Vagina (tissue), 2 donors: ENCODE results near the gene NEUROD2. TPM values are rescaled to one million over a fixed set of nuclear protein-coding genes. Genes with fewer than 3 reads are reported as not detected.

Source experiments
- DNase-seq, 2 donors: peaks; one replicate each; pipeline ENCODE4 v3.0.0-alpha.2; 2017; ENCODE audit errors: extremely low spot score in 2 of 2
- H3K27ac ChIP-seq: fragments of 200-600 bp; sonication (generic); one replicate; pipeline ENCODE4 v1.5.1; 2019
- H3K27me3 ChIP-seq: fragments of 200-600 bp; sonication (generic); one replicate; pipeline ENCODE4 v1.5.1; 2019
- H3K36me3 ChIP-seq, 2 donors: fragments of 200-600 bp; sonication (generic); one replicate each; pipeline ENCODE4 v1.5.1; 2017 to 2019
- H3K4me1 ChIP-seq: fragments of 200-600 bp; sonication (generic); one replicate; pipeline ENCODE4 v1.5.1; 2019
- H3K4me3 ChIP-seq, 2 donors: fragments of 200-600 bp; sonication (generic); 1 replicate in 1 of 2; 2 replicates in 1 of 2; pipeline ENCODE4 v1.5.1; 2016 to 2019
- H3K9me3 ChIP-seq: fragments of 200-600 bp; sonication (generic); one replicate; pipeline ENCODE4 v1.5.1; 2019
- CTCF ChIP-seq, 3 experiments: fragments of 450-650 bp in 2 of 3; fragments of 200-600 bp in 1 of 3; sonication (generic) in 1 of 3; IDR thresholded peaks; one replicate each; pipeline ENCODE4 v1.5.1; 2017 to 2019; ENCODE audit warnings: antibody characterized with exemption in 3 of 3, mild to moderate bottlenecking in 2 of 3, moderate library complexity in 2 of 3
- POLR2A ChIP-seq, 2 donors: fragments of 450-650 bp; IDR thresholded peaks; one replicate each; pipeline ENCODE4 v1.6.1; 2017; ENCODE audit warnings: antibody characterized with exemption in 2 of 2, mild to moderate bottlenecking in 2 of 2, moderate library complexity in 2 of 2
- POLR2AphosphoS5 ChIP-seq, 2 donors: sonication (generic); formaldehyde crosslinking; IDR thresholded peaks; one replicate each; pipeline ENCODE4 v1.9.0; 2017; ENCODE audit warnings: antibody characterized with exemption in 2 of 2, mild to moderate bottlenecking in 2 of 2, low read depth in 1 of 2; ENCODE audit not compliant: insufficient read depth in 1 of 2
- intact Hi-C: fragments of 100-400 bp; cut with DNase I; formaldehyde crosslinking; loops from one replicate; pipeline ENCODE4 v1.15.1; 2023
- total RNA-seq: library from RNA; depleted of rRNA; stranded (reverse); fragments of >200 nt; gene quantifications from one replicate; pipeline ENCODE4 v1.2.3, GENCODE V29; 2016

NEUROD2 gene
- total RNA-seq, 1 donor from 2014 or later = not detected

GRCh38 chr17:39627712-39628516 lies 20.2 kb upstream of the NEUROD2 start:
- intact Hi-C loops = no loop called here
- Histone ChIP-seq H3K36me3 (no peaks in the 10 kb centered on the region), H3K9me3 (no peaks in the 10 kb centered on the region), H3K4me1 (peaks cover 19% of the 10 kb centered on the region), H3K27me3 (peaks cover 7% of the 10 kb centered on the region), H3K4me3 (peak overlapping the region; percentile 34 to 42), H3K27ac (peak overlapping the region; percentile 7)
- DNase-seq = no peak
- TF ChIP-seq POLR2AphosphoS5 (IDR thresholded peaks at IDR 0.05; ENCODE audit: insufficient read depth in 1 of 2, low read depth in 1 of 2) (no peak), CTCF (IDR thresholded peaks at IDR 0.05) (no peak), POLR2A (IDR thresholded peaks at IDR 0.05) (no peak)

- H3K9me3 ChIP-seq = no peaks in the 10 kb centered on the region
- intact Hi-C loops = no loop called here
- no peaks in the 10 kb centered on the region for H3K36me3 ChIP-seq
- peaks cover 19% of the 10 kb centered on the region for H3K4me1 ChIP-seq
- H3K4me3 ChIP-seq = peak overlapping the region; percentile 34 to 42
- peaks cover 7% of the 10 kb centered on the region for H3K27me3 ChIP-seq
- TF ChIP-seq CTCF (IDR thresholded peaks at IDR 0.05) (no peak), POLR2A (IDR thresholded peaks at IDR 0.05) (no peak), POLR2AphosphoS5 (IDR thresholded peaks at IDR 0.05; ENCODE audit: insufficient read depth in 1 of 2, low read depth in 1 of 2) (no peak)
- no peak for DNase-seq
- peak overlapping the region; percentile 7 for H3K27ac ChIP-seq
These were observed 19.5 kb upstream of the NEUROD2 start for GRCh38 chr17:39627047-39627711.

- no peaks in the 10 kb centered on the region for H3K9me3 ChIP-seq
- TF ChIP-seq POLR2A (IDR thresholded peaks at IDR 0.05) (no peak), POLR2AphosphoS5 (IDR thresholded peaks at IDR 0.05; ENCODE audit: insufficient read depth in 1 of 2, low read depth in 1 of 2) (no peak), CTCF (IDR thresholded peaks at IDR 0.05) (no peak)
- DNase-seq = no peak
- peak within 1 kb of the TSS; percentile 34 to 42 for H3K4me3 ChIP-seq
- H3K27ac ChIP-seq = peak within 1 kb of the TSS; percentile 7
- peaks cover 7% of the 10 kb centered on the region for H3K27me3 ChIP-seq
- intact Hi-C loops = no loop called here
- no peaks in the 10 kb centered on the region for H3K36me3 ChIP-seq
- H3K4me1 ChIP-seq = peaks cover 19% of the 10 kb centered on the region
These were observed 18.7 kb upstream of the NEUROD2 start, which contains the start of gene PPP1R1B for GRCh38 chr17:39626171-39627046. Gene PPP1R1B, plus strand, starts transcription at chr17:39626952. Its CDS starts 441 bp downstream, at chr17:39627393.

GRCh38 chr17:39625198-39625785 lies 17.6 kb upstream of the NEUROD2 start:
- Histone ChIP-seq H3K27me3 (peaks cover 7% of the 10 kb centered on the region), H3K27ac (no peak overlapping the region), H3K4me1 (peaks cover 19% of the 10 kb centered on the region), H3K9me3 (no peaks in the 10 kb centered on the region), H3K4me3 (no peak overlapping the region), H3K36me3 (no peaks in the 10 kb centered on the region)
- DNase-seq = no peak
- intact Hi-C loops = no loop called here
- TF ChIP-seq POLR2AphosphoS5 (IDR thresholded peaks at IDR 0.05; ENCODE audit: insufficient read depth in 1 of 2, low read depth in 1 of 2) (no peak), POLR2A (IDR thresholded peaks at IDR 0.05) (no peak), CTCF (IDR thresholded peaks at IDR 0.05) (no peak)
